Activated CD4-positive, alpha-beta T cell treated with anti-CD3 and anti-CD28 coated beads for 4 hours (primary cell): ENCODE data around the gene KLLN.
"Not testable (repeated sequence)": the region's sequence is repeated elsewhere in the genome, so short reads cannot be mapped to it uniquely, and the experiment has no call there.

Experiments
- DNase-seq, 2 donors: peaks; one replicate each; pipeline ENCODE4 v3.0.0-alpha.2; 2020

KLLN gene

DNA sequence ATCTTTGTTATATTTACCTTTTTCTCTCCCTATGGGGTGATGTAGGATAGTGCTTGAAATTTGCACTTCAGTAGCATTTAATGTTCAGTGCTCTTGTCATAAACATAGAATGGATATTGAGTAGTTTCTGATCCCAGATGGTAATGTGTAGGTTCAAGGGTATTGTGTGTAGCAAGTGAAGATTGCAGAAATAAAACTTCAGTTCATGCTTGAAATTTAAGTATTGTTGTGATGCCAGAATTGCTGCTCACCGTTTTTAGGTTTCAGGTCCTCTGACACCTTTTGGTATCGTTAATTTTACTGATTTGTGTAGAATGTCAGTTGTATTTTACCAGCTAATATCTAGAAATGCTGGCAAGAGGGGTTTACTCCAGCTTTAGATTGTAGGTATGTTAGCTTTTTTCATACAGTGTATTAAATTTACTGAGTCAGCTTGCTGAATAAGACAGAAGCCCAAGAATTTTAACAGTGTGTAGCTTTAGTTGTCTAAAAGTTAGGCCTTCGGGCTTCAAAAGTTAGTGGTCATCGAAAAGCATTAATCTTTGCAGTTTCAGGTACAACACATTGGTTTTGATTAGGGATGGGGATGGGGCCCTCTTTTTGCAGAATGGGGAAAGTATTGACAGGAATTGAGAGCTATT is 2.0 kb upstream of the KLLN start:
- no peak for DNase-seq

DNA sequence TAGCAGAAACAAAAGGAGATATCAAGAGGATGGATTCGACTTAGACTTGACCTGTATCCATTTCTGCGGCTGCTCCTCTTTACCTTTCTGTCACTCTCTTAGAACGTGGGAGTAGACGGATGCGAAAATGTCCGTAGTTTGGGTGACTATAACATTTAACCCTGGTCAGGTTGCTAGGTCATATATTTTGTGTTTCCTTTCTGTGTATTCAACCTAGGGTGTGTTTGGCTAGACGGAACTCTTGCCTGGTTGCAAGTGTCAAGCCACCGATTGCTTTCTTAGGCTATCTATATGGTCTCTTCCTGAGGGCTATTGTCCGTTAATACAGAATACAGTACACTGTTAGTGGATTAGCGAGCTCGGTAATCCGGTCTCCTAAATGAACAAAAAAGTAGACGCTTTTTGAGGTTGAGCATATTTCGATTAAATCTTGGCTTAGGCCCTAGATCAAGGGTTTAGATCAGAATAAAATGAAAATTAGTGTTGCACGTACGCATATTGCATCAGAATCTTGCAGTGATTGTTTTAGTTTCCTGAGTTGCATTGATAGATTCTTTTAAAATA is 1.2 kb upstream of the KLLN start:
- DNase-seq, result no peak

DNA sequence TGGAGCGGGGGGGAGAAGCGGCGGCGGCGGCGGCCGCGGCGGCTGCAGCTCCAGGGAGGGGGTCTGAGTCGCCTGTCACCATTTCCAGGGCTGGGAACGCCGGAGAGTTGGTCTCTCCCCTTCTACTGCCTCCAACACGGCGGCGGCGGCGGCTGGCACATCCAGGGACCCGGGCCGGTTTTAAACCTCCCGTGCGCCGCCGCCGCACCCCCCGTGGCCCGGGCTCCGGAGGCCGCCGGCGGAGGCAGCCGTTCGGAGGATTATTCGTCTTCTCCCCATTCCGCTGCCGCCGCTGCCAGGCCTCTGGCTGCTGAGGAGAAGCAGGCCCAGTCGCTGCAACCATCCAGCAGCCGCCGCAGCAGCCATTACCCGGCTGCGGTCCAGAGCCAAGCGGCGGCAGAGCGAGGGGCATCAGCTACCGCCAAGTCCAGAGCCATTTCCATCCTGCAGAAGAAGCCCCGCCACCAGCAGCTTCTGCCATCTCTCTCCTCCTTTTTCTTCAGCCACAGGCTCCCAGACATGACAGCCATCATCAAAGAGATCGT is 690 bp upstream of the KLLN start:
- peak; percentile 13 to 15 for DNase-seq

DNA sequence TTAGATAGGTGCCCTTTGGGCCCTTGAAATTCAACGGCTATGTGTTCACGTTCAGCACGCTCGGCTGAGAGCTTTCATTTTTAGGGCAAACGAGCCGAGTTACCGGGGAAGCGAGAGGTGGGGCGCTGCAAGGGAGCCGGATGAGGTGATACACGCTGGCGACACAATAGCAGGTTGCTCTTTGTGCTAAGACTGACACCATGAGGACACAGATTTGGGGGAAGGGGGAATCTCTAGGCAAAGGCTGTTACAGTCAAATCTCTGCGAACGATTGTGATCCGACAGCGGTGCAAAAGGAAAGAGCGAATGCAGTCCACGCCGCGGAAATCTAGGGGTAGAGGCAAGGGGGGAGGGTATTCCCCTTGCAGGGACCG is 667 bp downstream of the KLLN start:
- DNase-seq, result peak; percentile 66 to 68

DNA sequence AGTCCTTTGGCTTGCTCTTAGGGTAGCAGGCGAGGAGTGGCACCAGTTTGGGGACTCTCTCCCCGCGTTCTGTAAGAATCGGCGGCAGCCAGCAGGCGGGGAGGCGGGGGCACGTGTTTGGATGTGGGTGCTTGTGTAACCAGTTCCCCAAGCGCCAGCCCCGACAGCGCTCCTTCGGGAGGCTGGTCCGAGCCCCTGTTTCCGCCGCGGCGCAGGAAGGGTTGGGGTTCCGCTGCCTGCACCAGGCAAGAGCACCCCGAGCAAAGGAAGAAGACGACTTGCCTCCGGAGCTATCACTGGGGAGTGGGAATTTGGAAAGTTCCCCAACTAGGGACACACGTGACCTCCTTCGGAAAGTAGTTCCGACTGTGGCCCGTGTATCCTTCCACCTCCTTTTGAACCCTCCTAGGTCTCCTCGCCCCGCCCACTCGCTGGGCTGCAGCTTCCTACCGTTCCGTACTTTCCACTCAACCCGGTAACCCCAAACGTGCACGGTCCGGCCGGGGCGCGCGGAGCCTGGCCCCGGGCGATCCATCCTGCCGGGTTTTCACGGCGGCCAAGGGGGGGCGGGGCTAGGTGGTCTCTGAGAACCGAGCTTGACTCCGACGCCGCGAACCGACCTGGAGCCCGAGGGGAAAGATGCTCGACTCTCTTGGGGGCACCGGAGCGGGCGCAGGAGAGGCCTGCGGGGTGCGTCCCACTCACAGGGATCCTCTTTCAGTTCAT is 1.2 kb downstream of the KLLN start:
- DNase-seq, result peak; percentile 93 to 94

DNA sequence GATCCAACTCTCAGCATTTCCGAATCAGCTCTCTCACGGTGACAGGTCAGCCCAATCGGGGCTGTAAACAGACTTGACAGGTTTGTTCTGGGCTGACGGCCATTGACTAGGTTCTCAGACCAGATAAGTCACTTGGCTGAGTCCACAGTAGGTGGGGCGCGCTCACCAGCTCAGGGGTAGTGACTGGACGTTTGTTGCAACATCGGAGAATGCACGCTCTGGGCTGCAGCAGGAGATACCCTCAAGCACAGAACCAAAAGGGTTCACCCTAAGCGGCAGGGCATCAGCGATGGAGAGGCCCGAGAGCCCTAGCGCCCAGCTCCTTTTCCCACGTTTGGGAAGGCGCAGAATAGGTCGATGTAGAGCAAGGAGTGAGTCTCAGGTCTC is 1.8 kb downstream of the KLLN start:
- DNase-seq, result peak in 1 of 2 donors; percentile 15

DNA sequence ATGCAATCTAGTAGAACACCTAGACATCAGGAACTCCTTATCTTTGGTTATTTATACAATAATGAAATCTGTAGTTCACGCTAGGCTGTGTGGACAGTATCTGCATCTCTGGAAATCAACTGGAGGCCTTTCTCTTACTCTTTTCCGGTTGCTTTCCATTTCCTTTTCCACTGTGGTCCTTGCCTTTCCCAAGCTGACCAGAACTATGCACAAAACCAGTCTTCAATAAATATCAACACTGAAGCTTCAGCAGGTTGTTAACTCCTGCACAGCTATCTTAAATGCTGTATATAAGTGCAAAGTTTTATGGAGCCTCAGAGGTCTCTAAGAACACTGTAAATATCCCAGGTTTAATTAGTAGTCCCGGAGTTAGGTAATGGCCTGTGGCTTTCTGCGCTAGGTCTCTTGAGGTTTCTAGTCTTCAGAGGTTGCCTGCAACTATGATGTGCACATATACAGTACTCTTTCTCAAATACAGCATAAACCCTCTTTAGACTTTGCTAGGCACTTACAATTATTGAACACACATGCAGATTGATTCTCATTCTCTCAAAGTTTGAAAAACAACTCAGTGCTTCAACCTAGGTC is 2.4 kb downstream of the KLLN start:
- no peak for DNase-seq

DNA sequence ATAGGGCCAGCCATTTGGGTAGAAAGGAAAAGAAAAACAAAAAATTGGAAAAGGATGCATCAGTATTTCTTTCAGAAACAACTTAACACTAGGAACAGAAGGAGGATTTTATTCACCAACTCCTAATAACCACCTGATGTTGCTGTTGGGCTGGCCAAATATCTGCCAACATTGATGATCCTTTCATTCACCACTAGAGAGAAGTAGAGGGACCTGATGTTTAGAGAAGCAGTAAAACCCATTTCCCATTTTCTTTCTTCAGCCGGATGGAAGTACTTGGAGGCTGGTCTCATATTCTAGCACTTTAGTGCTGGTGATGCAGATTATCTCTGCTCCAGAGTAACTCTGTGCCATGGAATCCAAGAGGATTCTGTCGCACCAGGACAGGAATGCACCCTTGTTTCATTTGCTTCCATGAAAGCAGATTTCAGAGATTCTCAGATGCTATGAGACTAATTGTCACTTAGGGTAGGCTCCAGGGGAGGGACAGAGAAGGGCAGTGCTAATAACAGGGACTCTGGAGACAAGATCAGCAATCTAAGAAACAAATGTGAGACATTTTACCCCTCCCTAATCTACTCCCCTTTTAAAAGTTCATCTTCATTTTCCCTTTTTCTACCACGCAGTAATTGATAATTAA is 3.1 kb downstream of the KLLN start:
- DNase-seq, result peak in 1 of 2 donors; percentile 23

DNA sequence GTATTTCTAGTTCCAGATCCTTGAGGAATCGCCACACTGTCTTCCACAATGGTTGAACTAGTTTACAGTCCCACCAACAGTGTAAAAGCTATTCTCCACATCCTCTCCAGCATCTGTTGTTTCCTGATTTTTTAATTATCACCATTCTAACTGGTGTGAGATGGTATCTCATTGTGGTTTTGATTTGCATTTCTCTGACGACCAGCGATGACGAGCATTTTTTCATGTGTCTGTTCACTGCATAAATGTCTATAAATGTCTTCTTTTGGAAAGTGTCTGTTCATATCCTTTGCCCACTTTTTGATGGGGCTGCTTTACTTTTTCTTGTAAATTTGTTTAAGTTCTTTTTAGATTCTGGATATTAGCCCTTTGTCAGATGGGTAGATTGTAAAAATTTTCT is 7.7 kb downstream of the KLLN start:
- not testable (repeated sequence) for DNase-seq

DNA sequence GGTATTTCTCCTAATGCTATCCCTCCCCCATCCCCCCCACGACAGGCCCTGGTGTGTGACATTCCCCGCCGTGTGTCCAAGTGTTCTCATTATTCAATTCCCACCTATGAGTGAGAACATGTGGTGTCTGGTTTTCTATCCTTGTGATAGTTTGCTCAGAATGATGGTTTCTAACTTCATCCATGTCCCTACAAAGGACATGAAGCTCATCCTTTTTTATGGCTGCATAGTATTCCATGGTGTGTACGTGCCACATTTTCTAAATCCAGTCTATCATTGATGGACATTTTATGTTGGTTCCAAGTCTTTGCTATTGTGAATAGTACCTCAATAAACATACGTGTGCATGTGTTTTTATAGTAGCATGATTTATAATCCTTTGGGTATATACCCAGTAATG is 8.1 kb downstream of the KLLN start:
- not testable (repeated sequence) for DNase-seq

DNA sequence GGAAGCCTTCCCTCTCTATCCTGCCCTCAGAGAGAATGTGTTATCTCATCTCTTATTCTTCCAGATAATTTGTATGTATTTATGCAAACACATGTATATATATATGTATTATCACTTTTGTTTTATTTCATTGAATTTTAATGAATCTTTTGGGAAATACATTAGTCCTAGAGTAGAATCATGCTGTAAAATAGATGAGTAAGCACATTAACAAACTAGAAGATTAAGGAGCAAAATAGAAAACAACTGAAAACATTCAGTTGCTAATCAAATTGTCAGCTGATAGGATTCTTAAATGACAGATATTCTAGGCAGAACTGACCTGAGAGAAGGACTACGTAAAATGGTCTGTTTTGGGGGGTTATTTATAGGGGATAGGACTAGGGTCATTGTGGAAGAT is 11.2 kb downstream of the KLLN start:
- DNase-seq, result no peak

DNA sequence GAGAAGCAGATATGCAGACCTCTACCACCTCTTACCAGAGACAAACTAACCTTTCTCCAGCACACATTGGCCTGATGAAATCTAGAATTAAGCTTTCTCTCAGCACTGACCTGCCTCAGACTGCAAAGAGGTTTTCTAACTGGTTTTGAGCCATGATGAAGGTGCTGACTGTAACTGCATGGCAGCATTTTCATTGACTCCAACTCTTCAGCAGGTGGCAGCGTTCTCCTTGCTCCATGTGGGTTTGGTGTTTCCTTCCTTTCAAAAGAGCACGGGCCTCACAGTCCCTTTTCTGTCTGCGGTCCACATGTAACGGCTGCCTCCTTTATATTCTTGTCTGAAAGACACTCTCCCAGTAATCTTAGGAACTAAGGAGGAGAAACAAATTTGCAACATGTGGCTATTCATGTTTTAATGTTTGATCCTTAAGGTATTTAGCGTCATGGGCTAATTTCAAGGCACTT is 12.6 kb downstream of the KLLN start:
- DNase-seq, result peak; percentile 47 to 50

DNA sequence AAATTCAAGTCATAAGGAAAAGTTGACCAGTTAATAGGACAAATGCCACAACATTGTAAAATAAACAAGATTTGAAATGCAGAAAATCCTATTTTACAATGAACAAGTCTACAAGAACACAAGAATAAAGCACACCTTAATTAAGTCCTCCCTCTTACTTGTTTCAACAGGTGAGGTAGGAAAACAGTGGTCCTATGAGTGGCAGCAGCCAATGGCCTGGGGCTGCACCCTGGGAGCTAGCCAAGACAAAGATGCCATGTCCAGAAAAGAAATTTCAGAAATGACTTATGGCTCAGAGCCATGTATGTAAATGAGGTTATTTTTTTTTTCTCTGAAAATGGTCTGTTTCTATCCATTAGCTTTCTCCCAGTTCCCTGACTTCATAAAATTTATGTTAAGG is 14.3 kb downstream of the KLLN start:
- no peak for DNase-seq

DNA sequence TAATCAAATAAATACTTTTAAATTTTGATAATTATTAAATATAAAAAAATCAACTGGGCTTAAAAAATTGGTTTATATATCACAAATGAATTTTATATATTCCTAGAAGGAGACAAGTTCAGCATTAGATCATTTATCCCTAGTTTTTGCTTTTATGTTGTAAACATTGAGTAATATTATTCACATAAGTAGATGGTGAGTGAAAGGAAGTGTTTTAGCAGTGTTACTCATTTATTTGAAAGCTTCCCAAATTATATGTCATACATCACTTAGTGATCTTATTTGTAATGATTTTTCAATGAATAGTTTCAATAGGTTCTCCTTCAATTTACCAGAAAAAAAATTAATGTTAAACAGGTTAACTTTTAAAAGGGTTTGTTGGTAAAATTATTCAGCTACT is 15.8 kb downstream of the KLLN start:
- DNase-seq, result no peak

DNA sequence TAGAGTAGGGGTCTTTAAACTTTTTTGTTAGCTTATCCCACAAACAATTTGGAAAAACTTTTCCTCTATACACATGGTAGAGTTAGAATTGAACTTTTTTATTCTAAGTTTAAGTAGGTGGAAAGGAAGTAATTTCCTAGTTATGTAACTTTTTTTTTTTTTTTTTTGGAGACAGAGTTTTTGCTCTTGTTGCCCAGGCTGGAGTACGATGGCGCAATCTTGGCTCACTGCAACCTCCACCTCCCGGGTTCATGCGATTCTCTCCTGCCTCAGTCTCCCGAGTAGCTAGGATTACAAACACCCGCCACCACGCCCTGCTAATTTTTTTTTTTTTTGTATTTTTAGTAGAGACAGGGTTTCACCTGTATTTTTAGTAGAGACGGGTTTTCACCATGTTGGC is 16.6 kb downstream of the KLLN start:
- DNase-seq, result not testable (repeated sequence)

DNA sequence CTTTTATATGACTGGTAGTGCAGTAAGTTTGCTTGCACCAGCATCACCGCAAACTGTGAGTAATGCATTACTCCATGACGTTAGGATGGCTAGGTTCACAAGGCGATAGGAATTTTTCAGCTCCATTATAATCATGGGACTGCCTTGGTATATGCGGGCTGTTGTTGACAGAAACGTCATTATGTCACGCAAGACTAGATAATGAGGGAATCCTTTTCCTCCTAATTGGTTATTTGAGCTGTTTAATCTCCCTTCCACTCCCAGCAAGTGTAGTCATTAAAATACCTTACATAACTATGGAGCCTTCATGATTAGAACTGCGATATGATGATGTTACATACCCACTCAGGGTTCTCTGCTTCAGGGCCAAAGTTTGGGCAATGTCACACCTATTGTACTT is 17.3 kb downstream of the KLLN start:
- no peak for DNase-seq

DNA sequence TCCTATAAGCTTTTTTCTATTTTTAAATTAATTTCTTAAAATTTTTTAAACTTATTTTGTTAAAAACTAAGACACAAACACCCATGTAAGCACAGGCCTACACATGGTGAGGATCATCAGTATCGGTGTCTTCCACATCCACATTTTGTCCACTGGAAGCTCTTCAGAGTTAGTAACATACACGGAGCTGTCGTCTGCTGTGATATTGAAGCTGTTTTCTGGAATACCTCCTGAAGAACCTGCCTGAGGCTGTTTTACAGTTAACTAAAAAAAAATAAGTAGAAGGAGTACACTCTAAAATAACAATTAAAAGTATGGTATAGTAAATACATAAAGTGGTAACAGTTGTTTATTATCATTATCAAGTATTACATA is 17.7 kb downstream of the KLLN start:
- DNase-seq, result no peak

DNA sequence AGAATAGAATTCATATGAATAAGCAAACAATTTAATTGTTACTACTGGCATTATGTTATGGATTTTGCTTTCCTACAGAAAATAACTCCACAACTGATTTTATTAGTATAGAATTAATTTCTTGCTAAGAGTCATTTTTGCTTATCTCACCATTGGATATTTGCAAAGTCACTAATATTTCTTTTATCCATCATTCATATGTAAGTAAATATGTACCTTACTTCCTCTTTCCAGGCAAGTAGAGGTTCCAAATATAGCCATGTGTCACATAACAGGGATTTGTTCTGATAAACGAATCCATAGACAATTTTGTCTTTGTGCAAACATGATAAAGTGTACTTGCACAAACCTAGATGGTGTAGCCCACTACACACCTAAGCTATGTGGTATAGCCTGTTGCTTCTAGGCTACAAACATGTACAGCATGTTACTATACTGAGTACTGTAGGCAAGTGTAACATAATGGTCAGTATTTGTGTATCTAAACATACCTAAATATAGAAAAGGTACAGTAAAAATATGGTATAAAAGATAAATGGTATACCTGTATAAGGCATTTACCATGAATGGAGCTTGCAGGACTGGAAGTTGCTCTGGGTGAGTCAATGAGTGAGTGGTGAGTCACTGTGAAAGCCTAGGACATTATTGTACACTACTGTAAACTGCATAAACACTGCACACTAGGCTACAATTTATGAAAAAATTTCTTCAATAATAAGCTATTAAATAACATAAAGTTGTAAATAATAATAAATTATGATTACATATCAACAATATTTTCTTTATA is 18.3 kb downstream of the KLLN start:
- no peak for DNase-seq

DNA sequence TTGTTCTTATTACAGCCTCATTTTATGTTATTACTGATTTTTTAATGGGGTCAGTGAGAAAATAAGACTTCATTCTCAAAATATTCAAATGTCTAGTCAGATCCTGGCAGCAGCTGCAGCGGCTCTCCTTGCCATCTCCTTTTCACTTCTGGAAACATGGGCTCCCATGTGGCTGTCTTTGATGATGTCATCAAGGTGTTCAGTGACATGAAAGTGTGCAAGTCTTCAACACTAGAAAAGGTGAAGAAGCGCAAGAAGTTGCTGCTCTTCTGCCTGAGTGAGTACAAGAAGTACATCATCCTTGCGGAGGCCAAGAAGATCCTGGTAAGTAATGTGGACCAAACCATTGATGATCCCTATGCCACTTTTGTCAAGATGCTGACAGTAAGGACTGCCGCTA is 19.6 kb downstream of the KLLN start:
- no peak for DNase-seq

DNA sequence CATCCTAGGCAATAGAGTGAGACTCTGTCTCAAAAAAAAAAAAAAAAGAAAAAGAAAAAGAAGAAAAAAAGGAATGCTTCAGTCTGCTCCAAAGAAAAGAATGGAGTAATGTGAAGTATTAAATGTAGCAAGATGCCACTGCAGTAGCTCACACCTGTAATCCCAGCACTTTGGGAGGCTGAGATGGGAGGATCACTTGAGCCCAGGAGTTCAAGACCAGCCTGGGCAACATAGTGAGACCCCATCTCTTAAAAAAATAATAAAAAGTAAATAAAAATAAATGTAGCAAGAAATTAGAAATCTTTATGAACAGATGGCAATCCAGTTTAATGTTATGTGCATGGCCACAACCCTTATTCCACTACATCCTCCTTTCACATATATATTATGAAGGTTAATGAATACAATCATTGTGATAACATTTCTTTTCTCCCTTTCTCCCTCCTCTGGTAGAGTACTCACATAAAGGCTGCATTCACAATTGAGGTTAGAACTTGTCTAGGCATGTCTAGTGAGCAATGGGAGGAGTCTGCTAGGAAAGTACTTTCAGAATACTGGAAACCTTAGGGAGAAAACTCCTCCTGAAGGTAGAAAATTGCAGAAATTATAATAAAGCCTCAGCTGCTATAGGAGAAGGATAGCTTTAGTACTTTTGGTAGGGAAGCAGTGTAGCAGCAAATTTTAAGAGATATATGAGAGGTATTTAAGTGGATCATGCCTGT is 20.4 kb downstream of the KLLN start:
- DNase-seq, result no peak

DNA sequence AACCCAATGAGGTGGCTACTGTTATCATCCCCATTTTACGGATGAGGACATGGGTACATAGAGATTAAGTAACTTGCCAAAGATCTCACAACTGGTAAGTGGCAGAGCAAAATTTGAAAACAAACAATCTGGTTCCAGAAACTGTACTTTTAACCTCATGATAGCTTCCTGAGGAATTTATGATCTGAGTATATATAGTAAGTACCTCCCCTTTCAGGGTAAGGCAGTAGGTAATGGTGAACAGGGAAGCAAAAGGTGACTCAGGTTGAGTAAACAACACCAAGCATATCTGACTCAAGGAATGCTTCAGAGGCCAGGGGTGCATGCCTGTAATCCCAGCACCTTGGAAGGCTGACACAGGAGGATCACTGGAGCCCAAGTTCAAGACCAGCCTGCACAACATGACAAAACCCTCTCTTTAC is 21.1 kb downstream of the KLLN start:
- no peak for DNase-seq

DNA sequence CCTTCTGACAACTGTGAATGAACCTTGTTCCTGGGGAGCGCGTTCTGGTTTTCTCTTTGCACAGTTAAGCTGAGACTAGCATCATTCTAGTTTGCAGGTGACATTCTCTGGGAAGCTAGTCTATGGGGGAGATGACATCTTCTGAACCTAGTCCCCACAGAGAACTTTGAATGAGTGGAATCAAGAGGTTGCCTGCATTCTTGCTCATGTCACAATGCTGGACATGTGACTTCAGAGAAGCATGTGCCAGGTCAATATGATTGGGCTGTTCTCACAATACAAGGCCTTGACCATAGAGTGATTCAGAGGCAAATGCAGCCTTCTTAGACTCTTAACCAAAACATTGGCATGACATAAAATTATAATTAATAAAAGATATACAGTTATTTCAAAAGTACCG is 22.1 kb downstream of the KLLN start:
- DNase-seq, result no peak
